IMR-90 (cell line): ENCODE measurements around the gene DHCR7. TPM values are rescaled to one million over a fixed set of nuclear protein-coding genes. Genes with fewer than 3 reads are reported as not detected.

Experiments used
- ATAC-seq: fragments of 200-7000 bp; cut with Tn5 transposase; 2 replicates; pipeline ENCODE4 v1.9.1; 2020; ENCODE audit warnings: low read depth, mild to moderate bottlenecking, moderate library complexity
- BruUV-seq: library from RNA; stranded (reverse); fragments of 400-500 nt; replicated peaks from 2 replicates; lab custom pipeline; 2021; lab: Mats Ljungman, UMichigan
- CTCF ChIA-PET: fragments of 300-600 bp; formaldehyde crosslinking; extraction: SDS; loops from one replicate; lab custom pipeline; 2021; ENCODE audit warnings: antibody characterized with exemption; lab: Yijun Ruan, JAX
- POLR2A ChIA-PET: fragments of 300-600 bp; sonication (Branson Sonifier 250); formaldehyde crosslinking; loops from one replicate; lab custom pipeline; 2022; ENCODE audit warnings: antibody characterized with exemption; ENCODE audit not compliant: unreplicated experiment; lab: Charles Lee
- DNase-seq: peaks from one replicate; pipeline ENCODE4 v3.0.0; 2013
- H2AFZ ChIP-seq: replicated peaks from 2 replicates; pipeline ENCODE3; 2013; ENCODE audit warnings: low read length, mild to moderate bottlenecking; ENCODE audit not compliant: poor library complexity
- H2AK5ac ChIP-seq: 2 replicates; pipeline ENCODE4 v1.6.1; 2013; ENCODE audit warnings: low read depth, low read length, inconsistent platforms
- H2AK9ac ChIP-seq: replicated peaks from 2 replicates; pipeline ENCODE3; 2013; ENCODE audit warnings: mild to moderate bottlenecking, low read depth, low read length, moderate library complexity; ENCODE audit not compliant: poor library complexity
- H2BK120ac ChIP-seq: 2 replicates; pipeline ENCODE4 v1.6.1; 2013; ENCODE audit warnings: low read depth, low read length, inconsistent platforms
- H2BK15ac ChIP-seq: 3 replicates; pipeline ENCODE4 v1.6.1; 2013; ENCODE audit warnings: low read depth, low read length, inconsistent platforms
- H2BK20ac ChIP-seq: 2 replicates; pipeline ENCODE4 v1.6.1; 2013; ENCODE audit warnings: low read depth, mild to moderate bottlenecking, inconsistent platforms, low read length, moderate library complexity
- H2BK5ac ChIP-seq: 2 replicates; pipeline ENCODE4 v1.6.1; 2013; ENCODE audit warnings: mild to moderate bottlenecking, low read depth, low read length, inconsistent platforms; ENCODE audit not compliant: poor library complexity, severe bottlenecking
- H3K14ac ChIP-seq: replicated peaks from 2 replicates; pipeline ENCODE4 v1.6.1; 2013; ENCODE audit warnings: low read depth, low read length, inconsistent platforms
- H3K18ac ChIP-seq: 2 replicates; pipeline ENCODE4 v1.6.1; 2013; ENCODE audit warnings: low read depth, low read length, control low read depth
- H3K23ac ChIP-seq: 2 replicates; pipeline ENCODE4 v1.6.1; 2013; ENCODE audit warnings: low read depth, low read length, inconsistent platforms
- H3K27ac ChIP-seq: 2 replicates; pipeline ENCODE4 v1.5.1; 2013; ENCODE audit warnings: mild to moderate bottlenecking, control low read depth, low read length; ENCODE audit not compliant: insufficient read depth
- H3K27me3 ChIP-seq: 2 replicates; pipeline ENCODE4 v1.6.1; 2013; ENCODE audit warnings: low read length; ENCODE audit not compliant: control insufficient read depth, insufficient read depth
- H3K36me3 ChIP-seq: 2 replicates; pipeline ENCODE4 v1.6.1; 2013; ENCODE audit warnings: low read length, mixed read lengths; ENCODE audit not compliant: control insufficient read depth, insufficient read depth
- H3K4ac ChIP-seq: 2 replicates; pipeline ENCODE4 v1.6.1; 2013; ENCODE audit warnings: low read depth, low read length, inconsistent platforms
- H3K4me1 ChIP-seq: 2 replicates; pipeline ENCODE4 v1.6.1; 2013; ENCODE audit warnings: low read length, mixed read lengths; ENCODE audit not compliant: control insufficient read depth, insufficient read depth
- H3K4me2 ChIP-seq: 2 replicates; pipeline ENCODE4 v1.6.1; 2013; ENCODE audit warnings: low read depth, mild to moderate bottlenecking, control low read depth, low read length, moderate library complexity
- H3K4me3 ChIP-seq: 2 replicates; pipeline ENCODE4 v1.5.1; 2013; ENCODE audit warnings: low read depth, mild to moderate bottlenecking, control low read depth, low read length, moderate library complexity; ENCODE audit not compliant: insufficient read depth
- H3K56ac ChIP-seq: 2 replicates; pipeline ENCODE4 v1.6.1; 2013; ENCODE audit warnings: low read length, inconsistent platforms; ENCODE audit not compliant: insufficient read depth; ENCODE audit errors: extremely low read depth
- H3K79me1 ChIP-seq, 2 experiments: 2 replicates each; pipeline ENCODE4 v1.6.1; 2013; ENCODE audit warnings: low read length in 2 of 2, inconsistent platforms in 1 of 2, low read depth in 1 of 2
- H3K9ac ChIP-seq: 2 replicates; pipeline ENCODE4 v1.6.1; 2013; ENCODE audit warnings: low read depth, low read length, control low read depth
- H3K9me1 ChIP-seq: 2 replicates; pipeline ENCODE4 v1.6.1; 2013; ENCODE audit warnings: low read length, inconsistent platforms; ENCODE audit not compliant: insufficient read depth
- H3K9me3 ChIP-seq: 2 replicates; pipeline ENCODE4 v1.6.1; 2013; ENCODE audit warnings: low read length; ENCODE audit not compliant: control insufficient read depth, insufficient read depth
- H4K20me1 ChIP-seq: 2 replicates; pipeline ENCODE4 v1.6.1; 2013; ENCODE audit warnings: low read length, inconsistent platforms; ENCODE audit not compliant: insufficient read depth
- H4K5ac ChIP-seq: 2 replicates; pipeline ENCODE4 v1.6.1; 2013; ENCODE audit warnings: mild to moderate bottlenecking, low read depth, low read length, control low read depth
- H4K8ac ChIP-seq, 2 experiments: 2 replicates each; pipeline ENCODE4 v1.6.1; 2013; ENCODE audit warnings: low read depth in 2 of 2, low read length in 2 of 2, control low read depth in 1 of 2, inconsistent platforms in 1 of 2
- H4K91ac ChIP-seq: 2 replicates; pipeline ENCODE4 v1.6.1; 2013; ENCODE audit warnings: low read depth, low read length, inconsistent platforms; ENCODE audit not compliant: insufficient read depth
- BHLHE40 ChIP-seq: fragments of 150-350 bp; IDR thresholded peaks from 2 replicates; pipeline ENCODE4 v1.6.1; 2016; ENCODE audit warnings: mild to moderate bottlenecking, low read depth, low read length
- MAFK ChIP-seq: IDR thresholded peaks from 2 replicates; pipeline ENCODE4 v1.6.1; 2012; ENCODE audit warnings: low read depth, low read length, improper control_type of control experiment
- WGBS, 2 experiments: methylation state at CpG; one replicate each; pipeline versions ENCODE4 v1.1.5 to v1.1.7; 2013; ENCODE audit warnings: missing lambda C conversion rate in 2 of 2; ENCODE audit not compliant: insufficient read length in 1 of 2; ENCODE audit errors: extremely low coverage in 2 of 2; 5-methylcytosine and 5-hydroxymethylcytosine counted together
- dilution Hi-C: fragments of 300-500 bp; cut with HindIII; formaldehyde crosslinking; loops from one replicate; pipeline ENCODE4 v1.14.3; 2018; ENCODE audit warnings: low sequenced_read_pairs; ENCODE audit not compliant: unreplicated experiment
- in situ Hi-C: fragments of 300-500 bp; cut with MboI; formaldehyde crosslinking; loops from 3 replicates; pipeline ENCODE4 v1.14.3; 2019; ENCODE audit warnings: low sequenced_read_pairs, inconsistent platforms, mixed read lengths
- intact Hi-C: fragments of 100-400 bp; cut with micrococcal nuclease; formaldehyde crosslinking; loops from 2 replicates; pipeline ENCODE4 v1.10.0; 2022
- polyA plus RNA-seq, 3 experiments: library from polyadenylated mRNA; depleted of rRNA; stranded (reverse); fragments of >200 nt; gene quantifications; 2 replicates each; pipeline ENCODE4 v1.2.3, GENCODE V29; 2012; ENCODE audit warnings: low replicate concordance in 1 of 3
- total RNA-seq: library from RNA; depleted of rRNA; stranded (reverse); fragments of >200 nt; gene quantifications from 2 replicates; pipeline ENCODE4 v1.2.3, GENCODE V29; 2012

Gene DHCR7
- total and polyA plus RNA-seq, 2 of the 4 experiments (the other 2 are of a cell fraction): 22.0 to 43.3 TPM

DNA sequence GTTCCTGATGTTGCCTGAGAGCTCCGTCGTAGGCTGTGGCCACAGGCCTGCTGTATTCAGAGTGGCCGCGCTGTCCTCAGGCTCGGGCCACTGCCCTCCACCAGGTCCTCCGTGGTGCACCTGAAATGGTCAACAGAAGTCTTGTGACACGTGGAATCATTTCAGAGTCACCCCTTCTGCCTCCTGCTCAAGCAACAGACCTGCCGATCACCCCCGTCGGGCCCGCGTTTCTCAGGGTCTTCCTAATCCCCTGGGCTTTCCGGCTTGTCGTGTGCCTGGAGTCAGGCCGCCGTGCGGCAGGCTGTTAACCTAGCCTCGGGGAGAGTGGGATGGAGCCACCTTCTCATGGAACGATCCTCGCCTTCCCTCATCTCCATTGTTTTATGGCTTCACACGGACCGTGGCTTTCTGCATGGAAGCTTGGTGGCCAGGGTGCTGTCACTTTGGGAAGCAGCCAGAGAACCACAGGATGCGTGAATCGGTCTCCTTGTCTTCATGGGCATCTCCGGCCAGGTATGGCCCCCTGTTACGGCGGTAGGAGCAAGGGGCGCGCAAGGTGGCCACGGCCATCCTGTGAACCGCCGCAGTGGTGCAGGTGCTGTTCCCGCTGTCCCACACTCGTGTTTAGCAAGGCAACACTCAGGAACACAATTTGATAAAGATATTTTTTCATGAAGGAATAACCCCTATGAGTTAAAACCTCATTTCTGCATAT, 28.9 kb upstream of the DHCR7 start:
- dilution Hi-C loops: no loop called here
- Histone ChIP-seq H3K4me2 (no peak overlapping the region), H3K36me3 (peaks cover 84% of the 10 kb centered on the region), H3K18ac (no peak overlapping the region), H3K4me3 (no peak overlapping the region), H4K5ac (no peak overlapping the region), H4K91ac (no peak overlapping the region), H3K23ac (no peak overlapping the region), H2BK120ac (no peak overlapping the region), H4K20me1 (no peaks in the 10 kb centered on the region), H2BK20ac (no peak overlapping the region), H2BK5ac (no peak overlapping the region), H3K27ac (no peak overlapping the region), H3K9ac (no peak overlapping the region), H2AK9ac (no peak overlapping the region), H3K27me3 (no peaks in the 10 kb centered on the region), H3K4ac (no peak overlapping the region), H2BK15ac (no peak overlapping the region), H3K9me1 (peaks cover 10% of the 10 kb centered on the region; the same call in 1 of the 2 replicates), H3K79me1 (no peaks in the 10 kb centered on the region), H4K8ac (no peak overlapping the region), H3K4me1 (no peaks in the 10 kb centered on the region), H2AK5ac (no peak overlapping the region), H3K9me3 (no peaks in the 10 kb centered on the region), H3K56ac (no peak overlapping the region), H2AFZ (no peak overlapping the region), H3K14ac (no peak overlapping the region)
- TF ChIP-seq MAFK (no peak), BHLHE40 (no peak)
- 83% methylated on average over 12 of the region's 34 CpGs; no CpG with 5 or more reads in 1 of the 2 experiments for WGBS, 2 experiments
- DNase-seq (no peak), ATAC-seq (no peak)
- CTCF ChIA-PET: no interaction called here
- in situ Hi-C loops: no loop called here
- POLR2A ChIA-PET: no interaction called here
- no TSS peak for BruUV-seq
- intact Hi-C loops: no loop called here
